Lower leg skin (tissue), 4 donors: ENCODE measurements around the gene HDAC7. TPM values are rescaled to one million over a fixed set of nuclear protein-coding genes. Genes with fewer than 3 reads are reported as not detected.
A peak's percentile ranks its signal among the peaks of the same experiment; 100 is the strongest.

Experiments used
- DNase-seq, 2 donors: peaks; one replicate each; pipeline ENCODE4 v3.0.0-alpha.2; 2019; ENCODE audit warnings: low spot score in 2 of 2
- H3K4me3 ChIP-seq: fragments of 200-600 bp; sonication (generic); 2 replicates; pipeline ENCODE4 v1.5.1; 2017; ENCODE audit warnings: mild to moderate bottlenecking, low read depth; ENCODE audit not compliant: poor library complexity, severe bottlenecking
- POLR2A ChIP-seq, 2 donors: fragments of 450-650 bp; IDR thresholded peaks; one replicate each; pipeline ENCODE4 v1.6.1; 2016 to 2017; ENCODE audit warnings: antibody characterized with exemption in 2 of 2, mild to moderate bottlenecking in 1 of 2, moderate library complexity in 1 of 2
- WGBS, 2 donors: methylation state at CpG; one replicate each; pipeline ENCODE4 v1.1.5; 2018; 5-methylcytosine and 5-hydroxymethylcytosine counted together
- intact Hi-C: fragments of 100-400 bp; cut with DNase I; formaldehyde crosslinking; loops from one replicate; pipeline ENCODE4 v1.15.0; 2023; ENCODE audit warnings: low total_unique reads
- total RNA-seq, 4 donors: library from RNA; depleted of rRNA; stranded (reverse); fragments of >200 nt; gene quantifications; one replicate each; pipeline ENCODE4 v1.1.0, GENCODE V29; 2016
- TF ChIP-seq, protein P1 (sequence below), 3 donors: fragments of 450-650 bp; IDR thresholded peaks; one replicate each; pipeline ENCODE4 v1.5.1; 2016; ENCODE audit warnings: antibody characterized with exemption in 3 of 3, mild to moderate bottlenecking in 3 of 3, moderate library complexity in 2 of 3

Gene HDAC7
- 100 to 1,000 TPM in 1 of 4 donors, 10 to 100 TPM in 3; 56.3 to 114 (median 63.5) TPM for total RNA-seq

- WGBS, 2 donors = 2% methylated on average over 24 to 27 of the region's 58 CpGs
- TF ChIP-seq POLR2A (IDR thresholded peaks at IDR 0.05) = no peak
- TF ChIP-seq, protein P1, sequence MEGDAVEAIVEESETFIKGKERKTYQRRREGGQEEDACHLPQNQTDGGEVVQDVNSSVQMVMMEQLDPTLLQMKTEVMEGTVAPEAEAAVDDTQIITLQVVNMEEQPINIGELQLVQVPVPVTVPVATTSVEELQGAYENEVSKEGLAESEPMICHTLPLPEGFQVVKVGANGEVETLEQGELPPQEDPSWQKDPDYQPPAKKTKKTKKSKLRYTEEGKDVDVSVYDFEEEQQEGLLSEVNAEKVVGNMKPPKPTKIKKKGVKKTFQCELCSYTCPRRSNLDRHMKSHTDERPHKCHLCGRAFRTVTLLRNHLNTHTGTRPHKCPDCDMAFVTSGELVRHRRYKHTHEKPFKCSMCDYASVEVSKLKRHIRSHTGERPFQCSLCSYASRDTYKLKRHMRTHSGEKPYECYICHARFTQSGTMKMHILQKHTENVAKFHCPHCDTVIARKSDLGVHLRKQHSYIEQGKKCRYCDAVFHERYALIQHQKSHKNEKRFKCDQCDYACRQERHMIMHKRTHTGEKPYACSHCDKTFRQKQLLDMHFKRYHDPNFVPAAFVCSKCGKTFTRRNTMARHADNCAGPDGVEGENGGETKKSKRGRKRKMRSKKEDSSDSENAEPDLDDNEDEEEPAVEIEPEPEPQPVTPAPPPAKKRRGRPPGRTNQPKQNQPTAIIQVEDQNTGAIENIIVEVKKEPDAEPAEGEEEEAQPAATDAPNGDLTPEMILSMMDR (IDR thresholded peaks at IDR 0.05) = no peak
- intact Hi-C loops = no loop called here
- peak; percentile 86 to 96 for DNase-seq
- H3K4me3 ChIP-seq = peak within 1 kb of the TSS; percentile 67
These were observed at the start of gene HDAC7 for GRCh38 chr12:47819896-47820630. HDAC7 (minus strand) TSS chr12:47819903; CDS start chr12:47819785, 118 bp downstream.

GRCh38 chr12:47868552-47869031 is 48.9 kb upstream of the HDAC7 start:
- intact Hi-C loops = no loop called here
- no peak for DNase-seq
- 76 to 80% methylated on average over 8 of the region's 8 CpGs for WGBS, 2 donors

GRCh38 chr12:47868041-47868440 is 48.3 kb upstream of the HDAC7 start:
- DNase-seq = no peak
- intact Hi-C loops = no loop called here
- 84 to 96% methylated on average over 2 of the region's 2 CpGs for WGBS, 2 donors
- no peak overlapping the region for H3K4me3 ChIP-seq
- TF ChIP-seq POLR2A (IDR thresholded peaks at IDR 0.05) = no peak
- TF ChIP-seq, protein P1 (IDR thresholded peaks at IDR 0.05) = no peak

More at GRCh38 chr12:47868552-47869031, 48.9 kb upstream of the HDAC7 start:
- TF ChIP-seq, protein P1 (IDR thresholded peaks at IDR 0.05) = no peak
- no peak for TF ChIP-seq POLR2A (IDR thresholded peaks at IDR 0.05)
- H3K4me3 ChIP-seq = no peak overlapping the region

- 64 to 73% methylated on average over 4 of the region's 4 CpGs for WGBS, 2 donors
- DNase-seq = no peak
- TF ChIP-seq, protein P1 (IDR thresholded peaks at IDR 0.05) = no peak
- no peak for TF ChIP-seq POLR2A (IDR thresholded peaks at IDR 0.05)
- intact Hi-C loops = no loop called here
- no peak overlapping the region for H3K4me3 ChIP-seq
These were observed 47.8 kb upstream of the HDAC7 start for GRCh38 chr12:47867495-47867941.

GRCh38 chr12:47864646-47865235 is 45.0 kb upstream of the HDAC7 start:
- H3K4me3 ChIP-seq = no peak overlapping the region
- DNase-seq = no peak
- WGBS, 2 donors = 95% methylated on average over 9 to 14 of the region's 14 CpGs
- TF ChIP-seq POLR2A (IDR thresholded peaks at IDR 0.05) = no peak
- TF ChIP-seq, protein P1 (IDR thresholded peaks at IDR 0.05) = no peak
- intact Hi-C loops = no loop called here
